ENCODE results near the gene PLCB4. TPM values are rescaled to one million over a fixed set of nuclear protein-coding genes. Genes with fewer than 3 reads are reported as not detected.

PLCB4 gene
- total and polyA plus RNA-seq, 4 experiments from 2014 or later = not detected

GRCh38 chr20:9447182-9447581, 378.3 kb downstream of the PLCB4 start:
- Histone ChIP-seq H3K27me3 (ENCODE audit: insufficient read depth, low read length) (no peaks in the 10 kb centered on the region), H3K36me3 (ENCODE audit: insufficient read depth, low read length) (no peaks in the 10 kb centered on the region), H3K4me3 (ENCODE audit: low read length in 2 of 2) (no peak overlapping the region), H3K4me1 (ENCODE audit: insufficient read depth, low read length) (no peaks in the 10 kb centered on the region), H3K9me3 (ENCODE audit: control insufficient read depth in 1 of 2, low read length in 2 of 2) (no peaks in the 10 kb centered on the region), H3K27ac (ENCODE audit: low read depth, low read length) (no peak overlapping the region)
- CTCF ChIA-PET (ENCODE audit: partially characterized antibody) = no interaction called here
- no peak for DNase-seq
- Mint-ChIP-seq H3K9me3 (peaks cover 0 to 11% (median 0%) of the 10 kb centered on the region in 8 donors), H3K27ac (no peak overlapping the region), H3K4me3 (no peak overlapping the region), H3K27me3 (no peaks in the 10 kb centered on the region), H3K4me1 (no peaks in the 10 kb centered on the region), H3K36me3 (no peaks in the 10 kb centered on the region)
- POLR2A ChIA-PET (ENCODE audit: partially characterized antibody) = no interaction called here
- intact Hi-C loops (cut with micrococcal nuclease) = no loop called here

- Histone ChIP-seq H3K4me3 (ENCODE audit: low read length in 2 of 2) (no peak overlapping the region), H3K27ac (ENCODE audit: low read depth, low read length) (no peak overlapping the region), H3K36me3 (ENCODE audit: insufficient read depth, low read length) (no peaks in the 10 kb centered on the region), H3K27me3 (ENCODE audit: insufficient read depth, low read length) (no peaks in the 10 kb centered on the region), H3K9me3 (ENCODE audit: control insufficient read depth in 1 of 2, low read length in 2 of 2) (no peaks in the 10 kb centered on the region), H3K4me1 (ENCODE audit: insufficient read depth, low read length) (no peaks in the 10 kb centered on the region)
- Mint-ChIP-seq H3K27ac (no peak overlapping the region), H3K4me1 (no peaks in the 10 kb centered on the region), H3K9me3 (peaks cover 0 to 7% (median 0%) of the 10 kb centered on the region in 8 donors), H3K27me3 (no peaks in the 10 kb centered on the region), H3K4me3 (no peak overlapping the region), H3K36me3 (no peaks in the 10 kb centered on the region)
- no peak for DNase-seq
- ChIA-PET CTCF (ENCODE audit: partially characterized antibody) (no interaction called here), POLR2A (ENCODE audit: partially characterized antibody) (no interaction called here)
- intact Hi-C loops (cut with micrococcal nuclease) = no loop called here
Observed at GRCh38 chr20:9453201-9453600, 384.3 kb downstream of the PLCB4 start.

GRCh38 chr20:9454791-9455190, 385.9 kb downstream of the PLCB4 start:
- Mint-ChIP-seq H3K36me3 (no peaks in the 10 kb centered on the region), H3K4me1 (no peaks in the 10 kb centered on the region), H3K4me3 (no peak overlapping the region), H3K27me3 (no peaks in the 10 kb centered on the region), H3K27ac (no peak overlapping the region), H3K9me3 (peaks cover 0 to 5% (median 0%) of the 10 kb centered on the region in 8 donors)
- Histone ChIP-seq H3K27ac (ENCODE audit: low read depth, low read length) (no peak overlapping the region), H3K4me3 (ENCODE audit: low read length in 2 of 2) (no peak overlapping the region), H3K36me3 (ENCODE audit: insufficient read depth, low read length) (no peaks in the 10 kb centered on the region), H3K27me3 (ENCODE audit: insufficient read depth, low read length) (no peaks in the 10 kb centered on the region), H3K4me1 (ENCODE audit: insufficient read depth, low read length) (no peaks in the 10 kb centered on the region), H3K9me3 (ENCODE audit: control insufficient read depth in 1 of 2, low read length in 2 of 2) (no peaks in the 10 kb centered on the region)
- ChIA-PET POLR2A (ENCODE audit: partially characterized antibody) (no interaction called here), CTCF (ENCODE audit: partially characterized antibody) (no interaction called here)
- intact Hi-C loops (cut with micrococcal nuclease) = no loop called here
- no peak for DNase-seq

GRCh38 chr20:9457136-9457535, 388.2 kb downstream of the PLCB4 start:
- DNase-seq = no peak
- H3K36me3 Mint-ChIP-seq = no peaks in the 10 kb centered on the region
- no peak overlapping the region for H3K27ac ChIP-seq (ENCODE audit: low read depth, low read length)
- intact Hi-C loops (cut with micrococcal nuclease) = no loop called here
- ChIA-PET CTCF (ENCODE audit: partially characterized antibody) (no interaction called here), POLR2A (ENCODE audit: partially characterized antibody) (no interaction called here)
- no peaks in the 10 kb centered on the region for H3K9me3 ChIP-seq (ENCODE audit: control insufficient read depth in 1 of 2, low read length in 2 of 2)
- H3K4me3 Mint-ChIP-seq = no peak overlapping the region
- H3K27ac Mint-ChIP-seq = no peak overlapping the region
- no peaks in the 10 kb centered on the region for H3K36me3 ChIP-seq (ENCODE audit: insufficient read depth, low read length)
- H3K27me3 Mint-ChIP-seq = no peaks in the 10 kb centered on the region
- no peaks in the 10 kb centered on the region for H3K27me3 ChIP-seq (ENCODE audit: insufficient read depth, low read length)
- no peaks in the 10 kb centered on the region for H3K4me1 ChIP-seq (ENCODE audit: insufficient read depth, low read length)
- no peak overlapping the region for H3K4me3 ChIP-seq (ENCODE audit: low read length in 2 of 2)
- H3K9me3 Mint-ChIP-seq = peaks cover 0 to 9% (median 0%) of the 10 kb centered on the region in 8 donors
- no peaks in the 10 kb centered on the region for H3K4me1 Mint-ChIP-seq

- no peak overlapping the region for H3K27ac ChIP-seq (ENCODE audit: low read depth, low read length)
- H3K27me3 ChIP-seq (ENCODE audit: insufficient read depth, low read length) = no peaks in the 10 kb centered on the region
- no peak overlapping the region for H3K27ac Mint-ChIP-seq
- DNase-seq = no peak
- H3K4me3 ChIP-seq (ENCODE audit: low read length in 2 of 2) = no peak overlapping the region
- H3K4me1 Mint-ChIP-seq = no peaks in the 10 kb centered on the region
- peaks cover 0 to 13% (median 0%) of the 10 kb centered on the region in 8 donors for H3K9me3 Mint-ChIP-seq
- no peaks in the 10 kb centered on the region for H3K36me3 Mint-ChIP-seq
- H3K36me3 ChIP-seq (ENCODE audit: insufficient read depth, low read length) = no peaks in the 10 kb centered on the region
- CTCF ChIA-PET (ENCODE audit: partially characterized antibody) = no interaction called here
- no peak overlapping the region for H3K4me3 Mint-ChIP-seq
- no peaks in the 10 kb centered on the region for H3K4me1 ChIP-seq (ENCODE audit: insufficient read depth, low read length)
- intact Hi-C loops (cut with micrococcal nuclease) = no loop called here
- H3K27me3 Mint-ChIP-seq = no peaks in the 10 kb centered on the region
- POLR2A ChIA-PET (ENCODE audit: partially characterized antibody) = no interaction called here
- H3K9me3 ChIP-seq (ENCODE audit: control insufficient read depth in 1 of 2, low read length in 2 of 2) = no peaks in the 10 kb centered on the region
Observed at GRCh38 chr20:9458138-9458796, 389.4 kb downstream of the PLCB4 start.

GRCh38 chr20:9460518-9460917, 391.6 kb downstream of the PLCB4 start:
- no peak overlapping the region for H3K27ac Mint-ChIP-seq
- DNase-seq = no peak
- H3K4me3 ChIP-seq (ENCODE audit: low read length in 2 of 2) = no peak overlapping the region
- intact Hi-C loops (cut with micrococcal nuclease) = no loop called here
- H3K27me3 Mint-ChIP-seq = no peaks in the 10 kb centered on the region
- ChIA-PET POLR2A (ENCODE audit: partially characterized antibody) (no interaction called here), CTCF (ENCODE audit: partially characterized antibody) (interaction anchor here (0.9 kb wide), 1 partner anchor 12 kb away, joined by 3 read pairs; no protein-coding TSS in a partner anchor)
- H3K4me1 Mint-ChIP-seq = no peaks in the 10 kb centered on the region
- H3K9me3 ChIP-seq (ENCODE audit: control insufficient read depth in 1 of 2, low read length in 2 of 2) = no peaks in the 10 kb centered on the region
- no peak overlapping the region for H3K27ac ChIP-seq (ENCODE audit: low read depth, low read length)
- H3K4me3 Mint-ChIP-seq = no peak overlapping the region
- H3K4me1 ChIP-seq (ENCODE audit: insufficient read depth, low read length) = no peaks in the 10 kb centered on the region
- H3K9me3 Mint-ChIP-seq = peaks cover 0 to 28% (median 4%) of the 10 kb centered on the region in 8 donors
- no peaks in the 10 kb centered on the region for H3K36me3 ChIP-seq (ENCODE audit: insufficient read depth, low read length)
- H3K27me3 ChIP-seq (ENCODE audit: insufficient read depth, low read length) = no peaks in the 10 kb centered on the region
- no peaks in the 10 kb centered on the region for H3K36me3 Mint-ChIP-seq

- Histone ChIP-seq H3K4me1 (ENCODE audit: insufficient read depth, low read length) (no peaks in the 10 kb centered on the region), H3K4me3 (ENCODE audit: low read length in 2 of 2) (no peak overlapping the region), H3K27ac (ENCODE audit: low read depth, low read length) (no peak overlapping the region), H3K9me3 (ENCODE audit: control insufficient read depth in 1 of 2, low read length in 2 of 2) (no peaks in the 10 kb centered on the region), H3K27me3 (ENCODE audit: insufficient read depth, low read length) (no peaks in the 10 kb centered on the region), H3K36me3 (ENCODE audit: insufficient read depth, low read length) (no peaks in the 10 kb centered on the region)
- intact Hi-C loops (cut with micrococcal nuclease) = no loop called here
- ChIA-PET POLR2A (ENCODE audit: partially characterized antibody) (no interaction called here), CTCF (ENCODE audit: partially characterized antibody) (no interaction called here)
- Mint-ChIP-seq H3K36me3 (no peaks in the 10 kb centered on the region), H3K9me3 (peaks cover 0 to 15% (median 5%) of the 10 kb centered on the region in 8 donors), H3K4me1 (no peaks in the 10 kb centered on the region), H3K27me3 (no peaks in the 10 kb centered on the region), H3K4me3 (no peak overlapping the region), H3K27ac (no peak overlapping the region)
- no peak for DNase-seq
Observed at GRCh38 chr20:9467995-9468394, 399.1 kb downstream of the PLCB4 start.
